EL (cell line): ENCODE data around the gene SMCHD1.
A peak's percentile ranks its signal among the peaks of the same experiment; 100 is the strongest.

Experiments
- DNase-seq: peaks from one replicate; pipeline ENCODE4 v3.0.0-alpha.2; 2016

SMCHD1 gene

GRCh38 chr18:2655178-2655953 is at the start of gene SMCHD1:
Gene SMCHD1 (plus strand): TSS chr18:2655726. CDS start chr18:2656076, 350 bp downstream.
- peak; percentile 84 for DNase-seq

GRCh38 chr18:2606335-2606734 is 49.2 kb upstream of the SMCHD1 start:
- no peak for DNase-seq

DNA sequence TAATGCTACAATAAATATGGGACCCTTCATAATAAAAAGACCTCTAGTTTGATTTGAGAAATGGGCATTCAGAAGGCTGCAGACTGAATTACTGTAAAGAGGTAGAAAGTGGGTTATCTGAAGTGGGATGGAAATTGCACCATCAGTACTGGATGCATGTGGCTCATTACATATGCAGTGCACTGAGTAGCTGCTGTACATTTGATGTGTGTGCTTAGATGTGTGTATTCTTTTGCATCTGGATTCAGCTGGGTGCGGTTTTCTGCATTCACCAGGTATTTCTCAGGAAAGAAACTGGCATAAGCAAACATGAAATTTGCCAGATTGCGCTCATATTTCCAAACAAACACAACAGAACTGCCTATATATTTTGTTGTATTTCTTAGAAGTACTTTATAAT is 45.9 kb upstream of the SMCHD1 start:
- no peak for DNase-seq

GRCh38 chr18:2610549-2610948 is 45.0 kb upstream of the SMCHD1 start:
- no peak for DNase-seq

GRCh38 chr18:2612996-2613395 is 42.5 kb upstream of the SMCHD1 start:
- no peak for DNase-seq

DNA sequence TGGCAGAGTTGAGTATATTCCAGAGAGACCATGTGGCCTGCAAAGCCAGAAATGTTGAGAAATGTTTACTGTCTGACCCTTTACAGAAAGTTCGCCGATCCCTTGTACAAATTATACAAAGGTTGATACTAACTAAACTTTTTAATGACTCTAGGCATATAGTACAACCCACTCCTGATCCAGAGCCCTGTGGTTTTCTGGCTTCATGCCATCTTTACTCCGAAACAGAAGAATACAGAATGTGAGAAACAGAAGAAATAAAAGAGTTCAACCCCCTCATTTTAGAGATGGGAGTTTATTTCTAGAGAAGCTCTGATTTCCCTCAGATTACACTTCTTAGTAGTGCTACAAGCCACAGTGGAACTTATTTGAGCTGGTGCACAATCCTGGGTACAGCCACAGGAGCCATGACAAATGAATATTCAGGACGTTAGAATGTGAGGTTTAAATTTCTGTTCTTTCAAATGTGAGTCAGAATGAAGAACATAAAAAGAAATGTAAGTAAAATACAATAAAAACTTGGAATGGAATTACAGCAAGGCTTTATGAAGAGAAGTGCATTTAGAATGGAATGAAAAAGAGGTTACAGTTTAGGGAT is 38.0 kb upstream of the SMCHD1 start:
- no peak for DNase-seq

GRCh38 chr18:2618009-2618408 is 37.5 kb upstream of the SMCHD1 start:
- DNase-seq, result peak; percentile 65

- no peak for DNase-seq
Observed at GRCh38 chr18:2625217-2625616, 30.3 kb upstream of the SMCHD1 start.

DNA sequence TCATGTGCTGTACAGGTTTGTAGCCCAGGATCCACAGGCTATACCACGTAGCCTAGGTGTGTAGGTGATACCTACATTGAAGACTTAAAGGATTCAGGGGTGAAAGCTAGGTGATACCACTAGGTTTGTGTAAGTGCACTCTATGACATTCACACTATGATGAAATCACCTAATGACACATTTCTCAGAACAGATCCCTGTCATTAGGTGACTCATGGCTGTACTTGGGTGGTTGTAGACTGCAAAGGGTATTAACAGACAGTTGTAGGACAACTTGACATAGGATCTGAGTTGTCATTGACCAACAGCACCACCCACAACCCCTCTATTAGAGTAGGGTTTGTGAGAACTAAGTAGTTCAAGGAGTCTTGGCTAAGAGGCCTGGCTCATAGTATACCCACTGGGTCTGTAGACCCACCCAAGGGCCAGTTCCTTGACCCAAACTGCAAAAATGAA is 27.7 kb upstream of the SMCHD1 start:
- DNase-seq, result peak; percentile 27

GRCh38 chr18:2629003-2629402 is 26.5 kb upstream of the SMCHD1 start:
- DNase-seq, result no peak

- no peak for DNase-seq
Observed at GRCh38 chr18:2635586-2635985, 19.9 kb upstream of the SMCHD1 start.

DNA sequence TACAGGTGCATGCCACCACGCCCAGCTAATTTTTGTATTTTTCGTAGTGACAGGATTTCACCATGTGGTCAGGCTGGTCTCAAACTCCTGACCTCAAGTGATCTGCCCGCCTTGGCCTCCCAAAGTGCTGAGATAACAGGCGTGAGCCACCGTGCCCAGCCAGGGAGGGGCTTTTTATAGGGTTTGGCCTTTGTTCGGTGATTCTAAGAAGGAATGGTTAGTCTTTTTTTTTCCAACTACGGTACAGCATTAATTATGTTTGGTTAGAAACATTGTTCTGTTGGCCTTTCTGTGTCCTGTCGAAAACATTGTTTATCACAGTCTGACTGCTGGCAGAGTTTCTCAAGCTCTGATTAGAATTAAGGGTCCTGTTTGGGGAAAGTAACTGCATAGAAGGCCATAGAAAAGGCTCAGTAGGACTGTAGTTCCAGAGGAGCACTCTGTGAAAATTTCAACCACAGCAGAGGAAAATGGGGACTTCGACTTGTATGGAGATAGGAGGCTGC is 19.3 kb upstream of the SMCHD1 start:
- DNase-seq, result no peak

GRCh38 chr18:2641638-2642037 is 13.9 kb upstream of the SMCHD1 start:
- peak; percentile 41 for DNase-seq

- DNase-seq, result no peak
Observed at GRCh38 chr18:2642771-2643170, 12.8 kb upstream of the SMCHD1 start.

DNA sequence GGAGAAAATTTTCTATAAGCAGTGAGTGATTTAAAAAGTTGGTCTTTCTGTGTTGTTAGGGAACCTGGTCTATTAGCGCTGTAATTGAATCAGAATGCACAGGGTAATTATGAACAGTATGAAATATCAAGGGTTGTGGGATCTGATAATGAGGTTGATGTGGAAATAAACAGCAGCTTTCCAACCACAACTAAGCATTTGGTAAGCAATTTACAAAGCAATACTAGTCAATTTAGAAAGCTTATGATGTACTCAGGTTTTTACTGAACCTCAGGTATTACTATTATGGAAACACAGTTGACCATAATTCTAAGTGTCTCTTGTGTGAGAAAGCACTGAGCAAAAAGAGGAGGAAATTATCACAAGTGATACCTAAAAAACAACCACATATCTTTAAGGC is 11.0 kb upstream of the SMCHD1 start:
- no peak for DNase-seq

DNA sequence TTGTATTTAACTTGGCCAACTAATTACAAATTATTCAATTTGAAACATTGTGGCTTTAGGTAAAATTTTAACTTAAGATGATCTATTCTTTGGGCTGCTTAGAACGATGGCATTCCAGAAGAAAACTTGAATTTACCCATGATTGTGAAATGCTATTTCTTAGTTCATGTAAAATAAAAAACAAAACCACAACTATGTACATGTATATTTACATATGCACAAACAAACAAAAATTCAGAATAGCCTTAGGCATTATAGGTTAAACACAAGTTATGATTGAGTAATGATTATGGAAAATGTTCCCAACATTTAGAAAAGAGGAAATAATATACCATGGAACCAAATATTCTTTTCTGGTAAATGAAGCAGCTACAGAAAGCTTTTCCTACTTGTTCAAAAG is 3.5 kb upstream of the SMCHD1 start:
- DNase-seq, result no peak

GRCh38 chr18:2653467-2653866 is 2.1 kb upstream of the SMCHD1 start:
- no peak for DNase-seq

DNA sequence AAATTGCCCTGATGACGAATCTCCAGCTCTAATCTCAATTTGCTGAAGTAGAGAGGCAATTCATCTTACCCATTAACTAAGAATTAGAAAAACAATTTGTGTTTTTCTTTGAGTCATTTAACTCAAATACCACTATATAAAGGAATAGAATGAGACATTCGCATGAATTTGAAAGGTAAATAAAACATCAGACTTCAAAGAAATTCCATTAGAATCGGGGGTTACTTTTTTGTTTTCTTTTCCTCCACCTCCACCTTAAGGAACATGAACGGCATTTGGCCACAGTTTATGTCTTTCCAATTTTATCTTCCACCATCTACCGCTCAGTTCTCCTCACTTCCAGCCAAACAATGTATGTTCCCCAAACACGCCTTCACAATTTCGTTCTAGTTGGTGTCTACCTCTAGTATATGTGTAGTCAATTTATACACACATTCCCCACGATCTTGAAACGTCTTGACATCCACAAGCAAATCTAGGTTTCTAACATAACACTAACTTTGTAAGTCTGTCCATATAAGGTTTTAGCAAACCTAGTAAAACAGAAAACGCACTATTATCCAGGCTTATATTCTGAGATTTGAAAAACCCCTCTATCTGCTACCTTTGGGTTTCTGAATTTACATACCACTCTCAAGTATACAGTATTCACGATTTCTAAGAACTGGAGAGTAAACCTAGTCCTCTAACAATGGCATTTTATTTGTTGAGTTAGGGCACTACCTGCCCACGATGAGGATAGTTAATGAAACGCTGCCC is 1.2 kb upstream of the SMCHD1 start:
- no peak for DNase-seq

GRCh38 chr18:2654928-2655177 is 673 bp upstream of the SMCHD1 start:
- no peak for DNase-seq

DNA sequence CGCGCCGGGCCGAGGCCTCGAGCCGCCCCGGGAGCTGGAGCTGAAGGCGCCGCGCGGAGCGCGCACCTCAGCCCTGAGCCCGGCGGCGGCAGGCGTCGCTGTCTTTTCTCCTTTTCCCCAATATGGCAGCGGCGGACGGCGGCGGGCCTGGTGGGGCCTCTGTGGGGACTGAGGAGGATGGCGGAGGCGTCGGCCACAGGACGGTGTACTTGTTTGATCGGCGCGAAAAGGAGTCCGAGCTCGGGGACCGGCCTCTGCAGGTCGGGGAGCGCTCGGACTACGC is 369 bp downstream of the SMCHD1 start:
- DNase-seq, result no peak

- no peak for DNase-seq
Observed at GRCh38 chr18:2656237-2656980, 883 bp downstream of the SMCHD1 start.

GRCh38 chr18:2656981-2657512 is 1.5 kb downstream of the SMCHD1 start:
- DNase-seq, result peak; percentile 12

DNA sequence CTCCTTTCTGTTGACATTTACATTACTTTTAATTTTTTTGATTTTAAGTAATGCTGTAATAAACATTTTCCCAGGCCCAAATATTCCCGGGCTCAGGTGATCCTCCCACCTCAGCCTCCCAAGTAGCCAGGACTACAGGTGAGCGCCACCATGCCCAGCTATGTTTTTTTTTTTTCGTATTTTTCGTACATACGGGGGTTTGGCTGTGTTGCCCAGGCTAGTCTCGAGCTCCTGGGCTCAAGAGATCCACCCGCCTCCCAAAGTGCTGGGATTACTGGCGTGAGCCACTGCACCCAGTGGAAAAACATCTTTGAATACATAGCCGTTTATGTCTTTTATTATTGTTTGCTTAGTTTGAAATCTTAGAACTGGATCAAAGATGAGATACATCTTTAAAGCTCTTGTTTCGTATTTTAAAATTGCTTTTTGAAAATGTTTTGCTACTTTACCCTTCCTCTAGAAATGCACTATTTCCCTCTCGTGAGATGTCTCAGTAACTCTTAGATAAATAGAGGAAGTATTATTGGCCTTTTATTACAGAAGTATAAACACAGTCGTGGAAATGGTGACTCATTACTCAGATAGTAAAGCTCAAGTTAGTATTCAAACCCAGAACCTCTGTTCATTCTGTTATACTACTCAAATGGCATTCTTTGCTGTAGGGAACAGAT is 2.4 kb downstream of the SMCHD1 start:
- peak; percentile 75 for DNase-seq
